ENCODE results near the gene LSM14A. TPM values are rescaled to one million over a fixed set of nuclear protein-coding genes. Genes with fewer than 3 reads are reported as not detected.

LSM14A gene
- polyA plus RNA-seq, 3 donors = 73.2 to 91.8 (median 82.7) TPM

DNA sequence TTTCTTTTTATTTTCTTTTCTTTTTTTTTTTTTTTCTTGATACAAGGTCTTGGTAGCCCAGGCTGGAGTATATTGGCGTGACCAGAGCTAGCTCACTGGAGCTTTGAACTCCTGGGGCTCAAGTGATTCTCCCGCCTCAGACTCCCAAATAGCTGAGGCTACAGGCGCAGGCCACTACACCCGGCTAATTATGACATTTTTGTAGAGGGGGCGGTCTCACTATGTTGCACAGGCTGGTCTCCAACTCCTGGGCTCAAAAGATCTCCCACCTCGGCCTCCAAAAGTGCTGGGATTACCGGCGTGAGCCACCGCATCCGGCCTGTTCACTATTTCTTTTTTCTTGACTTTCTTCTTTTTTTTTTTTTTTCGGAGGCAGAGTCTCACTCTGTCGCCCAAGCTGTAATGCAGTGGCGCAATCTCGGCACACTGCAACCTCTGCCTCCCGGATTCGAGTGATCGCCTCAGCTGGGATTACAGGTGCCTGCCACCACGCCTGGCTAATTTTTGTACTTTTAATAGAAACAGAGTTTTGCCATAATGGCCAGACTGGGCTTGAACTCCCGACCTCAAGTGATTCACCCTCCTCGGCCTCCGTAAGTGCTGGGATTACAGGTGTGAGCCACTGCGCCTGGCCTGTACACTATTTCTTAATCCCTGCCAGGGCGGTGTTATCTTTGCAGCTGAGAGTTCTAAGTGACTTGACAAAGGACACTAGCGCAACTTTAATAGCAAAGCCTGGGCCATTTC lies 37.1 kb upstream of the LSM14A start:
- Histone ChIP-seq H3K27me3 (ENCODE audit: control insufficient read depth in 2 of 2, insufficient read depth in 2 of 2, low read length in 2 of 2) (no peaks in the 10 kb centered on the region), H3K36me3 (replicated peaks in 1 of 2; ENCODE audit: control insufficient read depth in 1 of 2, insufficient read depth in 2 of 2, low read length in 2 of 2) (no peaks in the 10 kb centered on the region), H3K4me2 (replicated peaks; ENCODE audit: extremely low read depth, low read length, poor library complexity, severe bottlenecking) (peak overlapping the region; percentile 93), H3K79me2 (ENCODE audit: insufficient read depth, low read length) (no peaks in the 10 kb centered on the region), H4K20me1 (ENCODE audit: insufficient read depth, low read length) (no peaks in the 10 kb centered on the region), H3K9ac (ENCODE audit: insufficient read depth, low read length, poor library complexity, severe bottlenecking) (peak overlapping the region; percentile 74), H3K4me1 (ENCODE audit: control insufficient read depth in 1 of 2, insufficient read depth in 2 of 2, low read length in 2 of 2) (peaks cover 12 to 13% of the 10 kb centered on the region in 2 donors), H3K4me3 (replicated peaks in 1 of 3; ENCODE audit: low read depth in 2 of 3, low read length in 3 of 3) (peak overlapping the region; percentile 59 to 82 (median 61)), H3K9me3 (replicated peaks in 1 of 2; ENCODE audit: control insufficient read depth in 1 of 2, insufficient read depth in 1 of 2, low read length in 2 of 2) (no peaks in the 10 kb centered on the region), H2AFZ (ENCODE audit: insufficient read depth, low read depth, low read length, poor library complexity, severe bottlenecking) (peak overlapping the region; percentile 98), H3K27ac (ENCODE audit: low read depth in 1 of 2, low read length in 2 of 2) (peak overlapping the region; percentile 24 to 68)
- peaks cover 0 to 3% (median 0%) of the 10 kb centered on the region in 7 donors for H3K9me3 Mint-ChIP-seq
- no peak for DNase-seq
- peaks cover 9% of the 10 kb centered on the region for H3K4me1 Mint-ChIP-seq
- 80% methylated on average over 18 of the region's 24 CpGs for WGBS (ENCODE audit: insufficient coverage)
- H3K36me3 Mint-ChIP-seq = no peaks in the 10 kb centered on the region
- peak overlapping the region in 2 of 7 donors; percentile 70 to 81 for H3K27ac Mint-ChIP-seq
- TF ChIP-seq CTCF (IDR thresholded peaks at IDR 0.05) = no peak
- intact Hi-C loops (cut with micrococcal nuclease) = no loop called here
- H3K27me3 Mint-ChIP-seq (ENCODE audit: low read depth in 3 of 3) = peaks cover 1 to 9% (median 5%) of the 10 kb centered on the region in 3 donors
- H3K4me3 Mint-ChIP-seq = peak overlapping the region; percentile 89 to 94

- Histone ChIP-seq H3K4me1 (ENCODE audit: control insufficient read depth in 1 of 2, insufficient read depth in 2 of 2, low read length in 2 of 2) (peaks cover 12 to 13% of the 10 kb centered on the region in 2 donors), H3K27me3 (ENCODE audit: control insufficient read depth in 2 of 2, insufficient read depth in 2 of 2, low read length in 2 of 2) (no peaks in the 10 kb centered on the region), H3K9me3 (replicated peaks in 1 of 2; ENCODE audit: control insufficient read depth in 1 of 2, insufficient read depth in 1 of 2, low read length in 2 of 2) (no peaks in the 10 kb centered on the region), H3K4me3 (replicated peaks in 1 of 3; ENCODE audit: low read depth in 2 of 3, low read length in 3 of 3) (no peak overlapping the region), H3K36me3 (replicated peaks in 1 of 2; ENCODE audit: control insufficient read depth in 1 of 2, insufficient read depth in 2 of 2, low read length in 2 of 2) (no peaks in the 10 kb centered on the region), H3K27ac (ENCODE audit: low read depth in 1 of 2, low read length in 2 of 2) (no peak overlapping the region), H3K9ac (ENCODE audit: insufficient read depth, low read length, poor library complexity, severe bottlenecking) (no peak overlapping the region), H3K79me2 (ENCODE audit: insufficient read depth, low read length) (no peaks in the 10 kb centered on the region), H4K20me1 (ENCODE audit: insufficient read depth, low read length) (no peaks in the 10 kb centered on the region), H3K4me2 (replicated peaks; ENCODE audit: extremely low read depth, low read length, poor library complexity, severe bottlenecking) (no peak overlapping the region), H2AFZ (ENCODE audit: insufficient read depth, low read depth, low read length, poor library complexity, severe bottlenecking) (peak overlapping the region; percentile 11)
- H3K36me3 Mint-ChIP-seq = no peaks in the 10 kb centered on the region
- H3K4me3 Mint-ChIP-seq = no peak overlapping the region
- peaks cover 9% of the 10 kb centered on the region for H3K4me1 Mint-ChIP-seq
- DNase-seq = no peak
- intact Hi-C loops (cut with micrococcal nuclease) = no loop called here
- no peak for TF ChIP-seq CTCF (IDR thresholded peaks at IDR 0.05)
- 100% methylated on average over 4 of the region's 7 CpGs for WGBS (ENCODE audit: insufficient coverage)
- H3K27me3 Mint-ChIP-seq (ENCODE audit: low read depth in 3 of 3) = peaks cover 1 to 6% (median 5%) of the 10 kb centered on the region in 3 donors
- H3K27ac Mint-ChIP-seq = no peak overlapping the region
- H3K9me3 Mint-ChIP-seq = peaks cover 0 to 3% (median 0%) of the 10 kb centered on the region in 7 donors
These were observed 36.3 kb upstream of the LSM14A start for GRCh38 chr19:34135821-34136611.

Measured in CD14-positive monocyte (primary cell).